ENCODE data around the gene FBXL7. TPM values are rescaled to one million over a fixed set of nuclear protein-coding genes. Genes with fewer than 3 reads are reported as not detected.

FBXL7 gene
- total and polyA plus RNA-seq, 4 donors: 1.9 to 15.5 (median 6.6) TPM

- no peak for DNase-seq
Measured at GRCh38 chr5:15719784-15720183, 219.8 kb downstream of the FBXL7 start.

GRCh38 chr5:15720515-15720914 lies 220.5 kb downstream of the FBXL7 start:
- DNase-seq: no peak

More at GRCh38 chr5:15719784-15720183, 219.8 kb downstream of the FBXL7 start:
- Histone ChIP-seq H3K27me3 (ENCODE audit: control insufficient read depth in 3 of 3, insufficient read depth in 3 of 3, low read length in 2 of 3) (no peaks in the 10 kb centered on the region), H3K4me3 (no peak overlapping the region), H3K9ac (ENCODE audit: insufficient read depth in 1 of 2, low read length in 2 of 2) (no peak overlapping the region), H3K4me1 (ENCODE audit: control insufficient read depth in 5 of 5, insufficient read depth in 5 of 5, low read length in 5 of 5) (peaks cover 0 to 14% (median 10%) of the 10 kb centered on the region in 5 donors), H3K36me3 (ENCODE audit: control insufficient read depth in 4 of 4, insufficient read depth in 4 of 4, low read length in 4 of 4) (no peaks in the 10 kb centered on the region), H3K9me3 (ENCODE audit: control insufficient read depth in 4 of 4, insufficient read depth in 3 of 4, low read length in 3 of 4) (no peaks in the 10 kb centered on the region), H3K27ac (ENCODE audit: low read depth in 1 of 2, low read length in 1 of 2) (no peak overlapping the region)
- 51 to 73% methylated on average over 4 of the region's 4 CpGs for WGBS, 2 donors
- no peak for TF ChIP-seq CTCF (IDR thresholded peaks at IDR 0.05; ENCODE audit: control extremely low read depth, extremely low read depth)
- ATAC-seq (ENCODE audit: insufficient read depth, low FRiP score): no peak

DNA sequence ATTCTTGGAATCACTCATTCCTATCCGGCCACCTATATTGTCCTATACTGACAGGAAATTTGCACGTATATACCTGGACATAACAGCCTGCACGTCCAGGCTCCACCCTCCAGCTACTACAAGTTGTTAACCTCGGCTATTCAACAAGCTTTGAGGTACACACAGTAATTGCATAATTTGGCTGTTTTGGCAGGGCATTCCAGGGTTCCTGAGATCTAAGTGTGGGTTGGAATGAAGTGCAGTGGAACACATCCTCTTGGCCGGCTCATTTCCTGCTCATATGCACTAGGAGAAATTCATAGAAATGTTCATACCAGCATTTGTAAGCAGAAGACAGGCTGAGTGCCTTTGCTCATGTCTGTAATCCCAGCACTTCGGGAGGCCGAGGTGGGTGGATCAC lies 222.3 kb downstream of the FBXL7 start:
- 72 to 79% methylated on average over 7 of the region's 7 CpGs for WGBS, 2 donors
- TF ChIP-seq CTCF (IDR thresholded peaks at IDR 0.05; ENCODE audit: control extremely low read depth, extremely low read depth): no peak
- peak; percentile 87 for ATAC-seq (ENCODE audit: insufficient read depth, low FRiP score)

More at GRCh38 chr5:15720515-15720914, 220.5 kb downstream of the FBXL7 start:
- Histone ChIP-seq H3K4me1 (ENCODE audit: control insufficient read depth in 5 of 5, insufficient read depth in 5 of 5, low read length in 5 of 5) (peaks cover 0 to 14% (median 10%) of the 10 kb centered on the region in 5 donors), H3K9ac (ENCODE audit: insufficient read depth in 1 of 2, low read length in 2 of 2) (no peak overlapping the region), H3K27ac (ENCODE audit: low read depth in 1 of 2, low read length in 1 of 2) (no peak overlapping the region), H3K9me3 (ENCODE audit: control insufficient read depth in 4 of 4, insufficient read depth in 3 of 4, low read length in 3 of 4) (peaks cover 0 to 2% (median under 1%) of the 10 kb centered on the region in 4 donors), H3K27me3 (ENCODE audit: control insufficient read depth in 3 of 3, insufficient read depth in 3 of 3, low read length in 2 of 3) (no peaks in the 10 kb centered on the region), H3K36me3 (ENCODE audit: control insufficient read depth in 4 of 4, insufficient read depth in 4 of 4, low read length in 4 of 4) (no peaks in the 10 kb centered on the region), H3K4me3 (no peak overlapping the region)
- no peak for ATAC-seq (ENCODE audit: insufficient read depth, low FRiP score)
- TF ChIP-seq CTCF (IDR thresholded peaks at IDR 0.05; ENCODE audit: control extremely low read depth, extremely low read depth): no peak

DNA sequence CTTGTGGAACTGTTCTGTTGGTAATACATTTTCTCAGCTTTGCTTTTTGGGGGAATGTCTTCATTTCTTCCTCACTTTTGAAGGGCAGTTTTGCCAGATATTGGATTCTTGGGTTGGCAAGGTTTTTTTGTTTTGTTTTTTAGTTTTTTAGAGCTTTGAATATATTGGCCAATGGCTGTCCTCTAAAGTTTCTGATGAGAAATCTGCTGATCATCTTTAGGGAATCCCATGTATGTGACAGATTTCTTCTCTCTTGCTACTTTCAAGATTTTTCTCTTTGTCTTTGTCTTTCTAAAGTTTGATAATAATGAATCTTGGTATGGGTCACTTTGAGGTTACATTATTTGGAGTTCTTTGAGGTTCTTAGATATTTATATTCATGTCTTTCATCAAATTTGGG lies 227.4 kb downstream of the FBXL7 start:
- Histone ChIP-seq H3K9ac (ENCODE audit: insufficient read depth in 1 of 2, low read length in 2 of 2) (no peak overlapping the region), H3K4me1 (ENCODE audit: control insufficient read depth in 5 of 5, insufficient read depth in 5 of 5, low read length in 5 of 5) (peaks cover 0 to 7% (median 0%) of the 10 kb centered on the region in 5 donors), H3K27me3 (ENCODE audit: control insufficient read depth in 3 of 3, insufficient read depth in 3 of 3, low read length in 2 of 3) (no peaks in the 10 kb centered on the region), H3K27ac (ENCODE audit: low read depth in 1 of 2, low read length in 1 of 2) (no peak overlapping the region), H3K4me3 (no peak overlapping the region), H3K9me3 (ENCODE audit: control insufficient read depth in 4 of 4, insufficient read depth in 3 of 4, low read length in 3 of 4) (peaks cover 1 to 7% (median 3%) of the 10 kb centered on the region in 4 donors), H3K36me3 (ENCODE audit: control insufficient read depth in 4 of 4, insufficient read depth in 4 of 4, low read length in 4 of 4) (no peaks in the 10 kb centered on the region)
- no peak for ATAC-seq (ENCODE audit: insufficient read depth, low FRiP score)
- DNase-seq: no peak
- no peak for TF ChIP-seq CTCF (IDR thresholded peaks at IDR 0.05; ENCODE audit: control extremely low read depth, extremely low read depth)

More for the DNA sequence above, 222.3 kb downstream of the FBXL7 start:
- Histone ChIP-seq H3K9ac (ENCODE audit: insufficient read depth in 1 of 2, low read length in 2 of 2) (no peak overlapping the region), H3K9me3 (ENCODE audit: control insufficient read depth in 4 of 4, insufficient read depth in 3 of 4, low read length in 3 of 4) (peaks cover 1 to 3% (median 2%) of the 10 kb centered on the region in 4 donors), H3K4me3 (no peak overlapping the region), H3K36me3 (ENCODE audit: control insufficient read depth in 4 of 4, insufficient read depth in 4 of 4, low read length in 4 of 4) (no peaks in the 10 kb centered on the region), H3K27ac (ENCODE audit: low read depth in 1 of 2, low read length in 1 of 2) (no peak overlapping the region), H3K27me3 (ENCODE audit: control insufficient read depth in 3 of 3, insufficient read depth in 3 of 3, low read length in 2 of 3) (no peaks in the 10 kb centered on the region), H3K4me1 (ENCODE audit: control insufficient read depth in 5 of 5, insufficient read depth in 5 of 5, low read length in 5 of 5) (peaks cover 0 to 10% (median 5%) of the 10 kb centered on the region in 5 donors)
- no peak for DNase-seq
